HCT116 (cell line): ENCODE measurements around the gene ANKRD34C. TPM values are rescaled to one million over a fixed set of nuclear protein-coding genes. Genes with fewer than 3 reads are reported as not detected.

Experiments
- ATAC-seq: fragments of 200-7000 bp; cut with Tn5 transposase; 2 replicates; pipeline ENCODE4 v1.9.1; 2020; ENCODE audit warnings: mild to moderate bottlenecking, moderate library complexity
- BruUV-seq: library from RNA; stranded (reverse); fragments of 400-500 nt; replicated peaks from 2 replicates; lab custom pipeline; 2021; lab: Mats Ljungman, UMichigan
- CTCF ChIA-PET: fragments of 300-600 bp; sonication (Branson Sonifier 250); formaldehyde crosslinking; loops from one replicate; lab custom pipeline; 2021; ENCODE audit warnings: antibody characterized with exemption; lab: Charles Lee
- POLR2A ChIA-PET: fragments of 300-600, 350-600 bp; sonication (Branson Sonifier 250); formaldehyde crosslinking; loops from one replicate; lab custom pipeline; 2021; ENCODE audit warnings: antibody characterized with exemption; lab: Charles Lee
- RAD21 ChIA-PET, 2 experiments: fragments of 300-600 bp; sonication (Branson Sonifier 250); formaldehyde crosslinking; loops; one replicate each; lab custom pipeline; 2023; ENCODE audit warnings: low total read pairs in 2 of 2; ENCODE audit not compliant: uncharacterized antibody in 2 of 2, unreplicated experiment in 2 of 2, low non-redundant PET in 1 of 2; lab: Charles Lee
- DNase-seq: peaks from one replicate; pipeline ENCODE4 v3.0.0-alpha.2; 2010; ENCODE audit warnings: low read depth, low spot score
- H2AFZ ChIP-seq: fragments of 200-600 bp; shearing (Covaris generic), sonication (generic); 2 replicates; pipeline ENCODE4 v1.6.1; 2017; ENCODE audit warnings: low read depth, mixed run types, mixed read lengths, antibody characterized with exemption, low read length; ENCODE audit not compliant: poor library complexity, severe bottlenecking
- H3K27ac ChIP-seq: 2 replicates; pipeline ENCODE4 v1.5.1; 2012; ENCODE audit warnings: low read depth, low read length
- H3K27me3 ChIP-seq: fragments of 200-600 bp; sonication (generic); 2 replicates; pipeline ENCODE4 v1.6.1; 2016; ENCODE audit warnings: mixed run types, low read length, mixed read lengths; ENCODE audit not compliant: insufficient read depth
- H3K36me3 ChIP-seq, 2 experiments: fragments of 200-500 bp in 1 of 2; fragments of 200-600 bp in 1 of 2; sonication (Bioruptor generic) in 1 of 2; sonication (generic) in 1 of 2; 2 replicates each; pipeline versions ENCODE4 v1.5.1 to v1.6.1; 2014 to 2016; ENCODE audit warnings: low read length in 2 of 2, inconsistent platforms in 1 of 2, mixed read lengths in 1 of 2, mixed run types in 1 of 2; ENCODE audit not compliant: insufficient read depth in 2 of 2, control insufficient read depth in 1 of 2
- H3K4me1 ChIP-seq, 2 experiments: fragments of 200-600 bp in 1 of 2; sonication (generic) in 1 of 2; 2 replicates each; pipeline versions ENCODE4 v1.5.1 to v1.6.1; 2012 to 2017; ENCODE audit warnings: low read length in 2 of 2, inconsistent platforms in 1 of 2, mild to moderate bottlenecking in 1 of 2, mixed read lengths in 1 of 2, mixed run types in 1 of 2, moderate library complexity in 1 of 2; ENCODE audit not compliant: insufficient read depth in 2 of 2, control insufficient read depth in 1 of 2
- H3K4me2 ChIP-seq: fragments of 200-600 bp; sonication (generic); 2 replicates; pipeline ENCODE4 v1.6.1; 2017; ENCODE audit warnings: mixed run types, low read length, mixed read lengths
- H3K4me3 ChIP-seq, 2 experiments: fragments of 200-600 bp in 1 of 2; sonication (generic) in 1 of 2; replicated peaks in 1 of 2; 2 replicates each; pipeline ENCODE4 v1.5.1; 2011 to 2016; ENCODE audit warnings: low read length in 2 of 2, control low read depth in 1 of 2, low read depth in 1 of 2, mild to moderate bottlenecking in 1 of 2, mixed read lengths in 1 of 2, mixed run types in 1 of 2
- H3K79me2 ChIP-seq: fragments of 200-600 bp; sonication (generic); 2 replicates; pipeline ENCODE4 v1.6.1; 2017; ENCODE audit warnings: mild to moderate bottlenecking, mixed run types, low read length, moderate library complexity, mixed read lengths; ENCODE audit not compliant: insufficient read depth
- H3K9ac ChIP-seq: fragments of 200-600 bp; sonication (generic); 2 replicates; pipeline ENCODE4 v1.6.1; 2016; ENCODE audit warnings: low read length, mixed read lengths
- H3K9me2 ChIP-seq: fragments of 200-600 bp; sonication (generic), shearing (Covaris generic); 2 replicates; pipeline ENCODE4 v1.6.1; 2017; ENCODE audit warnings: mixed run types, mild to moderate bottlenecking, moderate library complexity; ENCODE audit not compliant: insufficient read depth
- H3K9me3 ChIP-seq, 2 experiments: fragments of 200-500 bp in 1 of 2; fragments of 200-600 bp in 1 of 2; sonication (Bioruptor generic) in 1 of 2; sonication (generic) in 1 of 2; 2 replicates each; pipeline ENCODE4 v1.6.1; 2014 to 2017; ENCODE audit warnings: low read length in 2 of 2, mixed read lengths in 2 of 2, inconsistent platforms in 1 of 2, low read depth in 1 of 2, mild to moderate bottlenecking in 1 of 2, mixed run types in 1 of 2, moderate library complexity in 1 of 2; ENCODE audit not compliant: control insufficient read depth in 1 of 2, insufficient read depth in 1 of 2
- H4K20me1 ChIP-seq: fragments of 200-600 bp; sonication (generic), shearing (Covaris generic); 2 replicates; pipeline ENCODE4 v1.6.1; 2017; ENCODE audit warnings: mixed run types, mild to moderate bottlenecking, moderate library complexity; ENCODE audit not compliant: insufficient read depth
- CBX3 ChIP-seq: IDR thresholded peaks from 2 replicates; pipeline ENCODE4 v1.6.1; 2012; ENCODE audit warnings: low read depth
- CEBPB ChIP-seq: IDR thresholded peaks from 2 replicates; pipeline ENCODE4 v1.6.1; 2012; ENCODE audit warnings: low read depth
- ELF1 ChIP-seq: IDR thresholded peaks from 2 replicates; pipeline ENCODE4 v1.6.1; 2012; ENCODE audit warnings: low read depth, borderline replicate concordance
- EZH2 ChIP-seq: fragments of 200-600 bp; sonication (generic); IDR thresholded peaks from 2 replicates; pipeline ENCODE4 v1.6.1; 2017; ENCODE audit warnings: antibody characterized with exemption, mixed run types
- FOSL1 ChIP-seq: IDR thresholded peaks from 2 replicates; pipeline ENCODE4 v1.6.1; 2012; ENCODE audit warnings: low read depth
- JUND ChIP-seq: IDR thresholded peaks from 2 replicates; pipeline ENCODE4 v1.6.1; 2012
- POLR2A ChIP-seq: IDR thresholded peaks from 2 replicates; pipeline ENCODE4 v1.7.0; 2011; ENCODE audit warnings: borderline replicate concordance; ENCODE audit not compliant: insufficient read depth, insufficient read length; ENCODE audit errors: extremely low read depth
- POLR2AphosphoS5 ChIP-seq: IDR thresholded peaks from 2 replicates; pipeline ENCODE4 v1.6.1; 2011; ENCODE audit warnings: mild to moderate bottlenecking, low read depth, low read length, moderate library complexity
- RAD21 ChIP-seq: IDR thresholded peaks from 2 replicates; pipeline ENCODE4 v1.6.1; 2012; ENCODE audit warnings: low read depth, mild to moderate bottlenecking
- SP1 ChIP-seq: IDR thresholded peaks from 2 replicates; pipeline ENCODE4 v1.6.1; 2012; ENCODE audit warnings: low read depth
- SRF ChIP-seq: IDR thresholded peaks from 2 replicates; pipeline ENCODE4 v1.6.1; 2012; ENCODE audit warnings: low read depth
- TCF7L2 ChIP-seq: IDR thresholded peaks from 2 replicates; pipeline ENCODE4 v1.7.0; 2011; ENCODE audit warnings: borderline replicate concordance, inconsistent platforms; ENCODE audit not compliant: insufficient read depth, insufficient read length; ENCODE audit errors: extremely low read depth
- ZFX ChIP-seq: fragments of 450-650 bp; IDR thresholded peaks from 2 replicates; pipeline ENCODE4 v1.6.1; 2017
- intact Hi-C: fragments of 100-400 bp; cut with micrococcal nuclease; formaldehyde crosslinking; loops from 2 replicates; pipeline ENCODE4 v1.10.0; 2022
- total RNA-seq: library from RNA; stranded (reverse); gene quantifications from one replicate; pipeline ENCODE4 v1.2.1, GENCODE V29; 2021; ENCODE audit not compliant: unreplicated experiment
- TF ChIP-seq, protein P1 (sequence below): IDR thresholded peaks from 2 replicates; pipeline ENCODE4 v1.6.1; 2012
- TF ChIP-seq, protein P2 (sequence below): IDR thresholded peaks from 2 replicates; pipeline ENCODE4 v1.6.1; 2011; ENCODE audit warnings: mild to moderate bottlenecking, low read length, moderate library complexity; ENCODE audit not compliant: insufficient replicate concordance; ENCODE audit errors: extremely low read depth
- TF ChIP-seq, protein P3 (sequence below): IDR thresholded peaks from 2 replicates; pipeline ENCODE4 v1.6.1; 2012

The ANKRD34C gene
- total RNA-seq, 1 experiment from 2014 or later = not detected

DNA sequence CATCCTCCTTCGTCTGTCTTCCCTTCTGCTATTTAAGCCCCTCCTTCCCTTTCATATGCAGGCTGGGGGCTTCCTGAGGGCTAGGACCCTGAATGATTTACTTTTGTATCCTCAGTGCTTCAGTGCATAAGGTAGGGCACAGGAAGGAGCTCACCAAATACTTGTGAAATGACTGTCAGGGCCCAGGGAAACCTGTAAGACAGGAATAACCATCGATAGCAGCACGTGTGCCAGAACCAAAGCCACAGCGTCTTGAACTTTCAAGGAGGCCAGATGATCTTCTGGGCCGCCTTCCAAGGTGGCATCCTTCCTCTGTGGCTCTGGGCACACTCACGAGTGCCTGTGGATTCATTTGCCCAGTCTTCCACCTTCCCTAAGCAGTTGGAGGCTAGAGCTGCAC is 32.3 kb downstream of the ANKRD34C start:
- H3K4me2 ChIP-seq = peak overlapping the region; percentile 15; the same call in 1 of the 2 replicates
- RAD21 ChIA-PET = no interaction called here
- no peak overlapping the region for H3K9ac ChIP-seq

DNA sequence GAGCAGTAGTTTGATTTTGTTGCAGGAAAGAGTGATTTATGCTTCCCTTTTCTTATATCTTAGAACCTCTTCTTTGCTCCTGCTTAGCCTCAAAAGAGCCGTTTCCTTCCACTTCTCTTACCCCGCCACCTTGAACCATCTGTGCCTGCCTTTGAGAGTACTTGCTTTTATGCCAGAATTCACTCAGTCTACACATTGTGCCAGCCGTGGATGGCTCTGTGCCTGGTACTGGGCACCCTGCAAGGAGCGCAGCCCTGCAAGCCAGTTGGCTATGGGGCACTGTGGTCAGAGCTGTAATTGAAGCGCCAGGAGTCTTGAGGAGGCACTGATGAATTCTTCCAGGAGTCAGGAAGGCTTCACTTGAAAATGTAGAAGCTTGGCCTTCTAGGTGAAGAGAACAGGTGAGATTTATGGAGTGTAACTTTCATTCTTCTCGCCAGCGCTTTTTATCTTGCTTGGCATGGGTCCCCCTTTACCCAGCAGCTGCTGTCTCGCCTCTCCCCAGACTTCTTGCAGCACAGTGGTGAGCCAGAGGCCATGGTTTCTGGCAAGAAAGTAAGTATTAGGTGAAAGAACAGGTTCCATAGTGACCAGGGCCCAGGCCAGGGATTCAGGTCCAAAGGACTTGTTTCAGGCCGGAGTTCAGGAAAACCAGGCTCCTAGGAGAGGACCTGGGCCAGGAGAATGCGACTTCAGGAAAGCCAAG is 33.3 kb downstream of the ANKRD34C start:
- ATAC-seq (no peak), DNase-seq (no peak)
- H3K4me2 ChIP-seq = no peak overlapping the region

More for the DNA sequence above, 32.3 kb downstream of the ANKRD34C start:
- H3K27ac ChIP-seq = no peak overlapping the region
- ChIA-PET POLR2A (no interaction called here), CTCF (no interaction called here)
- H3K9me3 ChIP-seq = no peaks in the 10 kb centered on the region
- ATAC-seq (no peak), DNase-seq (no peak)
- peaks cover 24 to 59% of the 10 kb centered on the region in 2 experiments for H3K36me3 ChIP-seq
- peaks cover 84% of the 10 kb centered on the region for H3K79me2 ChIP-seq
- H4K20me1 ChIP-seq = no peaks in the 10 kb centered on the region
- H3K9me2 ChIP-seq = no peaks in the 10 kb centered on the region
- H3K4me1 ChIP-seq = peaks cover 3 to 31% of the 10 kb centered on the region in 2 experiments; a peak in 3 of 4 replicates
- no peak overlapping the region for H2AFZ ChIP-seq
- TF ChIP-seq JUND = peak; percentile 30; the same call in 1 of the 2 replicates
- TF ChIP-seq RAD21 = no peak
- TF ChIP-seq, protein P1, sequence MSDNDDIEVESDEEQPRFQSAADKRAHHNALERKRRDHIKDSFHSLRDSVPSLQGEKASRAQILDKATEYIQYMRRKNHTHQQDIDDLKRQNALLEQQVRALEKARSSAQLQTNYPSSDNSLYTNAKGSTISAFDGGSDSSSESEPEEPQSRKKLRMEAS = peak; percentile 51; the same call in 1 of the 2 replicates
- TF ChIP-seq, protein P2, sequence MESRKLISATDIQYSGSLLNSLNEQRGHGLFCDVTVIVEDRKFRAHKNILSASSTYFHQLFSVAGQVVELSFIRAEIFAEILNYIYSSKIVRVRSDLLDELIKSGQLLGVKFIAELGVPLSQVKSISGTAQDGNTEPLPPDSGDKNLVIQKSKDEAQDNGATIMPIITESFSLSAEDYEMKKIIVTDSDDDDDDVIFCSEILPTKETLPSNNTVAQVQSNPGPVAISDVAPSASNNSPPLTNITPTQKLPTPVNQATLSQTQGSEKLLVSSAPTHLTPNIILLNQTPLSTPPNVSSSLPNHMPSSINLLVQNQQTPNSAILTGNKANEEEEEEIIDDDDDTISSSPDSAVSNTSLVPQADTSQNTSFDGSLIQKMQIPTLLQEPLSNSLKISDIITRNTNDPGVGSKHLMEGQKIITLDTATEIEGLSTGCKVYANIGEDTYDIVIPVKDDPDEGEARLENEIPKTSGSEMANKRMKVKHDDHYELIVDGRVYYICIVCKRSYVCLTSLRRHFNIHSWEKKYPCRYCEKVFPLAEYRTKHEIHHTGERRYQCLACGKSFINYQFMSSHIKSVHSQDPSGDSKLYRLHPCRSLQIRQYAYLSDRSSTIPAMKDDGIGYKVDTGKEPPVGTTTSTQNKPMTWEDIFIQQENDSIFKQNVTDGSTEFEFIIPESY = no peak
- TF ChIP-seq SP1 = peak; percentile 58
- TF ChIP-seq ZFX = no peak
- intact Hi-C loops = no loop called here
- no peaks in the 10 kb centered on the region for H3K27me3 ChIP-seq
- H3K4me3 ChIP-seq = no peak overlapping the region
- no TSS peak for BruUV-seq

More for the DNA sequence above, 33.3 kb downstream of the ANKRD34C start:
- RAD21 ChIA-PET = no interaction called here
- no peak overlapping the region for H3K9ac ChIP-seq
- H3K4me3 ChIP-seq = no peak overlapping the region
- no peak overlapping the region for H3K27ac ChIP-seq
- BruUV-seq = no TSS peak
- H3K4me1 ChIP-seq = peaks cover 3 to 23% of the 10 kb centered on the region in 2 experiments; a peak in 3 of 4 replicates
- intact Hi-C loops = no loop called here
- TF ChIP-seq SP1 (no peak), ELF1 (no peak), ZFX (no peak), CEBPB (no peak), TCF7L2 (no peak), SRF (no peak), POLR2AphosphoS5 (no peak), CBX3 (no peak), POLR2A (no peak), FOSL1 (no peak), RAD21 (no peak), EZH2 (no peak)
- TF ChIP-seq, protein P1 = no peak
- TF ChIP-seq, protein P3, sequence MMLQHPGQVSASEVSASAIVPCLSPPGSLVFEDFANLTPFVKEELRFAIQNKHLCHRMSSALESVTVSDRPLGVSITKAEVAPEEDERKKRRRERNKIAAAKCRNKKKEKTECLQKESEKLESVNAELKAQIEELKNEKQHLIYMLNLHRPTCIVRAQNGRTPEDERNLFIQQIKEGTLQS = no peak
- TF ChIP-seq, all 23 proteins: peak for 0
- Histone ChIP-seq H3K27me3 (no peaks in the 10 kb centered on the region), H3K9me2 (no peaks in the 10 kb centered on the region), H3K9me3 (no peaks in the 10 kb centered on the region), H2AFZ (no peak overlapping the region), H3K79me2 (peaks cover 89% of the 10 kb centered on the region), H4K20me1 (no peaks in the 10 kb centered on the region), H3K36me3 (peaks cover 24 to 59% of the 10 kb centered on the region in 2 experiments)
- CTCF ChIA-PET = no interaction called here
- POLR2A ChIA-PET = no interaction called here
